ENCODE data around the gene RAB15.

The RAB15 gene

DNA sequence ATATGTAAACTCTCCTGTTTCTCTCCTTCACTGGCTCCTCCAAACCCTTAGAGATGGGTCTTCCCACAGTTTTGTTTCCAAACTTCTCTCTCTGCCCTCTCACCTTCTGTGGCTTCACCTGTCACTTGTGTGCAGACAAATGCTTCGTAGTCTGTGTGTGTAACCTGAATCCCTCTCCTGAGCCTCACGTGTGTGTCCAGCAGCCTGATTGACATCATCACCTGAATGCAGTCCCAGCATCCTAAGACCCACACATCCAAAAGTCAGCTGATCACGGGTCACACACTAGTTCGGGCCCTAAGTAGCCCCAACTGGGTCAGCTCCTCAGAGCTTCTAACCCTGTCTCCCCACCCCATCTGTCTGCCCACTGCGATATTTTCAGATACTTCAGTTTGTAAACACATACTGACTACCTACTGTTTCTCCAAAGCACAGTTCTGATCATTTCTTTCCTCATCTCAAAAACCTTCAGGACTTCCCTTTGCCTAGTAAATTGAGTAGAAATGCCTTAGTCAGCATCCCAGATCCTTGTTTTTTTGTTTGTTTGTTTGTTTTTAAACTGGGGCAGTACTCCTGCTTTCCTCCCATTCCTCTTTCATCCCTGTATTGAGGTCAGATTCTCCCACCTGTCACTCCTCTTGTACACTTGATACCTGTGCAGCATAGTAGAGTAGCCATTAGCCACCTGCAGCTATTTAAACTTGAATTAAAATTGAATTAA lies 38.2 kb upstream of the RAB15 start:
- DNase-seq (ENCODE audit: low read depth) = no peak
- TF ChIP-seq, protein P1, sequence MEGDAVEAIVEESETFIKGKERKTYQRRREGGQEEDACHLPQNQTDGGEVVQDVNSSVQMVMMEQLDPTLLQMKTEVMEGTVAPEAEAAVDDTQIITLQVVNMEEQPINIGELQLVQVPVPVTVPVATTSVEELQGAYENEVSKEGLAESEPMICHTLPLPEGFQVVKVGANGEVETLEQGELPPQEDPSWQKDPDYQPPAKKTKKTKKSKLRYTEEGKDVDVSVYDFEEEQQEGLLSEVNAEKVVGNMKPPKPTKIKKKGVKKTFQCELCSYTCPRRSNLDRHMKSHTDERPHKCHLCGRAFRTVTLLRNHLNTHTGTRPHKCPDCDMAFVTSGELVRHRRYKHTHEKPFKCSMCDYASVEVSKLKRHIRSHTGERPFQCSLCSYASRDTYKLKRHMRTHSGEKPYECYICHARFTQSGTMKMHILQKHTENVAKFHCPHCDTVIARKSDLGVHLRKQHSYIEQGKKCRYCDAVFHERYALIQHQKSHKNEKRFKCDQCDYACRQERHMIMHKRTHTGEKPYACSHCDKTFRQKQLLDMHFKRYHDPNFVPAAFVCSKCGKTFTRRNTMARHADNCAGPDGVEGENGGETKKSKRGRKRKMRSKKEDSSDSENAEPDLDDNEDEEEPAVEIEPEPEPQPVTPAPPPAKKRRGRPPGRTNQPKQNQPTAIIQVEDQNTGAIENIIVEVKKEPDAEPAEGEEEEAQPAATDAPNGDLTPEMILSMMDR (IDR thresholded peaks at IDR 0.05; ENCODE audit: control insufficient read depth, insufficient read depth, low read depth, low read length, missing control alignments) = no peak
- no peak overlapping the region for H3K4me3 ChIP-seq (ENCODE audit: control insufficient read depth, low read depth, low read length)

DNA sequence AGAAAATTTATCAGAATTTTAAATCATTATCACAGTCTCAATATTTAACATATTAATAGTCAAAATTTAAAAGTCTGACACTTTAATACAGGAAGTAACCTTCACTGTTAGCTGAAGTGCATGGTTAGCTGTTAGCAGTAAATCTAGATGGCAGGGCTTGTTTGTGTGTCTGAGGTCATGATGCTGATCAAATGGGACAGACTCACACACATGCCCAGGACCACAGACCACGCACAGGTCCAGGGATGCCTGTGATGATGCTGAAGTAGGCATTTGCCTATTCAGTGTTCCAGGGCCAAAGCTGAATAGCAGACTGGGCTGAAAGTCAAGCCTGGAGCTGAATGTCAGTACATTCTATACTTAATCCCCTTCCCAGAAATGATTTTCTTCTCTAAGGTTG lies 35.1 kb upstream of the RAB15 start:
- TF ChIP-seq, protein P1 (IDR thresholded peaks at IDR 0.05; ENCODE audit: control insufficient read depth, insufficient read depth, low read depth, low read length, missing control alignments) = no peak
- no peak for DNase-seq (ENCODE audit: low read depth)
- no peak overlapping the region for H3K4me3 ChIP-seq (ENCODE audit: control insufficient read depth, low read depth, low read length)

- DNase-seq (ENCODE audit: low read depth) = no peak
- H3K4me3 ChIP-seq (ENCODE audit: control insufficient read depth, low read depth, low read length) = no peak overlapping the region
- TF ChIP-seq, protein P1 (IDR thresholded peaks at IDR 0.05; ENCODE audit: control insufficient read depth, insufficient read depth, low read depth, low read length, missing control alignments) = no peak
Measured at GRCh38 chr14:65006261-65006721, 34.2 kb upstream of the RAB15 start.

- TF ChIP-seq, protein P1 (IDR thresholded peaks at IDR 0.05; ENCODE audit: control insufficient read depth, insufficient read depth, low read depth, low read length, missing control alignments) = no peak
- no peak for DNase-seq (ENCODE audit: low read depth)
- H3K4me3 ChIP-seq (ENCODE audit: control insufficient read depth, low read depth, low read length) = no peak overlapping the region
Measured at GRCh38 chr14:65003394-65003793, 31.3 kb upstream of the RAB15 start.

DNA sequence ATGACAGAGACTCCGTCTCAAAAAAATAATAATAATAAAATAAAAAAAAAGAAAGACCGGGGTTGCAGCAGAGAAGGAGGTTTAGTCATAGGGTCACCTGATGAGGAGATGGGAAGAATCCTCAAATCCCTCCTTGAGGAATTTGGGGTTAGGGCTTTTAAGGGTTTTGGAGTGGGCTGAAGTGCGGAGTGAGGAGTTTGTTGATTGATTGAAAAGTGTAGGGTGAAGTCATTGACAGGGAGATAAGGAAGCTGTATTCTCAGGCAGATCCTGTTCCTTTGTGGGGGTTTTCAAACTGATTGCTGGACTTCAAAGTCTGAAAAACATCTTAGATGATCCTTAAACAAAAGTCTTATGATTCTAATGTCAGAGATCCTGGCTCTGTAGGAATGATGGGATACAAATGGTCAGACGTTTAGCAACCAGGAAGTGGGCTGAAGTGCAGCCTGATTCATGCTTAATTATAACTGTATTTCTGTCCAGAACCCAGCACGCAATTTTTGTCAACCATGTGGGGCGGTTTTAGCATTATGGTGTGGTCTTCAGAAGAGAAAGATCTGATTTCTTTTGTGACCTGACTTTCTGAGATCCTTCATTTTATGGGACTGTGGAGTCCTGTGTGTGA lies 30.6 kb upstream of the RAB15 start:
- no peak overlapping the region for H3K4me3 ChIP-seq (ENCODE audit: control insufficient read depth, low read depth, low read length)
- no peak for DNase-seq (ENCODE audit: low read depth)
- TF ChIP-seq, protein P1 (IDR thresholded peaks at IDR 0.05; ENCODE audit: control insufficient read depth, insufficient read depth, low read depth, low read length, missing control alignments) = no peak

DNA sequence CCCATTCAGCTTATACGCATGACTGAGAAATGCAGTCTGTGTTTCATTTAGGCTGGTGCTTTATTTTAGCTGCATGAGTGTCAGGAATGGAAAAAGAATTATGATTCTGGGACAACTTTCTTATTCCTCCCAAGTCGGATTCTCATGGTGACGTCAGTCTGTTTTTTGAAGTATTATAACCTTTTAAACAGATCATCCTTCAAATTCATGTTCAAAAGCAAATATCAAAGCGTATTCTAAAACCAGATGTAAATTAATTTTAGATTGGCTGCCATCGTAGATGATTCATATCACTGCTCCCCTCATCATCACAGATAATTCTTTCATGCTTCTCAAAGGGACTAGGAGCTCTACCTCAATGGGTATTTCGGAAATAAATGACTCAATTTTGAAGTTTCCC lies 29.6 kb upstream of the RAB15 start:
- no peak overlapping the region for H3K4me3 ChIP-seq (ENCODE audit: control insufficient read depth, low read depth, low read length)
- TF ChIP-seq, protein P1 (IDR thresholded peaks at IDR 0.05; ENCODE audit: control insufficient read depth, insufficient read depth, low read depth, low read length, missing control alignments) = no peak
- DNase-seq (ENCODE audit: low read depth) = no peak

Measured in AG09309 (cell line).